ENCODE results near the gene CEP89.

CEP89 gene

GRCh38 chr19:32861596-32861995 is 110.2 kb downstream of the CEP89 start:
- Histone ChIP-seq H2AK5ac (ENCODE audit: low read depth, low read length) (no peak overlapping the region), H2AFZ (ENCODE audit: low read length) (no peak overlapping the region)
- WGBS, 2 donors (ENCODE audit: extremely low coverage in 2 of 2, insufficient read length in 2 of 2, insufficient replicate concordance in 1 of 2), result no CpG with 5 or more reads among the region's 3 CpGs

DNA sequence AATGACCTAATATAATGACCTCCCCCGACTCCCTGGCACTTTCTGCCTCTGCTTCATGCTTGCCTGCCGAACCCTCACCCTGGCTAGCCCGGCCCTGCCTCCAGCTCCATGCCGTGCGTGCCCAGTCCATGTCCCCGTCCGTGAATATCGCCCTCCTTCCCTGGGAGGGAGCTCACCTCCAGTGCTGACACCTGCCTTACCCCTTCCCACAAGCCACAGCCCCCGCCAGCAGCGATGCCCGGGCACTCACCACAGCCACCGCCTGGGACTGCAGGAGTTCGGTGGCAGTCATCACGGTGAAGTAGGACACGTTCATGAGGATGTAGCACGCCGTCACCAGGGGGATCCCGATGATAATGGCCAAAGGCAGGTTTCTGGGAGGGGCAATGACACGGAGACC is 112.2 kb downstream of the CEP89 start:
- H3K18ac ChIP-seq (ENCODE audit: low read length), result peak overlapping the region; percentile 27
- no peak overlapping the region for H4K91ac ChIP-seq (ENCODE audit: low read depth, low read length, poor library complexity)
- H2BK12ac ChIP-seq (ENCODE audit: low read length), result no peak overlapping the region
- no peak overlapping the region for H3K4me3 ChIP-seq (ENCODE audit: low read length in 2 of 2)
- no peaks in the 10 kb centered on the region for H3K27me3 ChIP-seq (ENCODE audit: control insufficient read depth in 3 of 3, insufficient read depth in 3 of 3, low read depth in 1 of 3, low read length in 3 of 3)
- no CpG with 5 or more reads among the region's 19 CpGs for WGBS, 2 donors (ENCODE audit: extremely low coverage in 2 of 2, insufficient read length in 2 of 2, insufficient replicate concordance in 1 of 2)
- no peak overlapping the region for H2BK15ac ChIP-seq (ENCODE audit: low read length)
- no peaks in the 10 kb centered on the region for H3K4me1 ChIP-seq (ENCODE audit: control insufficient read depth in 2 of 2, insufficient read depth in 1 of 2, low read depth in 1 of 2, low read length in 2 of 2)
- no peak overlapping the region for H2BK120ac ChIP-seq (ENCODE audit: low read depth, low read length)
- peak overlapping the region; percentile 78 for H3K9ac ChIP-seq (ENCODE audit: low read depth, low read length, poor library complexity)
- no peak overlapping the region for H4K8ac ChIP-seq (ENCODE audit: low read depth, low read length)
- H3K27ac ChIP-seq (replicated peaks; ENCODE audit: low read length), result no peak overlapping the region
- peak overlapping the region; percentile 75 for H3K14ac ChIP-seq (ENCODE audit: low read length)
- peak overlapping the region; percentile 28 for H2AK5ac ChIP-seq (ENCODE audit: low read depth, low read length)
- no peak for DNase-seq (ENCODE audit: low spot score)
- peak overlapping the region; percentile 93 for H3K23ac ChIP-seq (ENCODE audit: low read depth, low read length, poor library complexity)
- no peaks in the 10 kb centered on the region for H3K36me3 ChIP-seq (replicated peaks in 1 of 2; ENCODE audit: control insufficient read depth in 2 of 2, insufficient read depth in 2 of 2, low read length in 2 of 2)
- no peak overlapping the region for H2BK5ac ChIP-seq (ENCODE audit: low read length)
- no peak overlapping the region for H3K4ac ChIP-seq (ENCODE audit: low read length)
- H3K79me1 ChIP-seq (ENCODE audit: low read depth, low read length), result no peaks in the 10 kb centered on the region
- no peaks in the 10 kb centered on the region for H3K9me3 ChIP-seq (replicated peaks in 1 of 2; ENCODE audit: control insufficient read depth in 2 of 2, insufficient read depth in 1 of 2, low read depth in 1 of 2, low read length in 2 of 2)
- no peak overlapping the region for H2AFZ ChIP-seq (ENCODE audit: low read length)
- H3K4me2 ChIP-seq (ENCODE audit: insufficient read depth, low read length, poor library complexity, severe bottlenecking), result no peak overlapping the region

More at GRCh38 chr19:32861596-32861995, 110.2 kb downstream of the CEP89 start:
- Histone ChIP-seq H4K8ac (ENCODE audit: low read depth, low read length) (no peak overlapping the region), H3K4ac (ENCODE audit: low read length) (no peak overlapping the region), H3K4me1 (ENCODE audit: control insufficient read depth in 2 of 2, insufficient read depth in 1 of 2, low read depth in 1 of 2, low read length in 2 of 2) (no peaks in the 10 kb centered on the region), H3K9ac (ENCODE audit: low read depth, low read length, poor library complexity) (no peak overlapping the region), H3K36me3 (replicated peaks in 1 of 2; ENCODE audit: control insufficient read depth in 2 of 2, insufficient read depth in 2 of 2, low read length in 2 of 2) (no peaks in the 10 kb centered on the region), H3K18ac (ENCODE audit: low read length) (no peak overlapping the region), H3K27ac (replicated peaks; ENCODE audit: low read length) (no peak overlapping the region), H4K91ac (ENCODE audit: low read depth, low read length, poor library complexity) (no peak overlapping the region), H3K14ac (ENCODE audit: low read length) (no peak overlapping the region), H2BK5ac (ENCODE audit: low read length) (no peak overlapping the region), H3K79me1 (ENCODE audit: low read depth, low read length) (no peaks in the 10 kb centered on the region), H3K23ac (ENCODE audit: low read depth, low read length, poor library complexity) (no peak overlapping the region), H2BK15ac (ENCODE audit: low read length) (no peak overlapping the region), H3K4me2 (ENCODE audit: insufficient read depth, low read length, poor library complexity, severe bottlenecking) (no peak overlapping the region), H2BK12ac (ENCODE audit: low read length) (no peak overlapping the region), H3K4me3 (ENCODE audit: low read length in 2 of 2) (no peak overlapping the region), H3K27me3 (ENCODE audit: control insufficient read depth in 3 of 3, insufficient read depth in 3 of 3, low read depth in 1 of 3, low read length in 3 of 3) (no peaks in the 10 kb centered on the region), H3K9me3 (replicated peaks in 1 of 2; ENCODE audit: control insufficient read depth in 2 of 2, insufficient read depth in 1 of 2, low read depth in 1 of 2, low read length in 2 of 2) (no peaks in the 10 kb centered on the region), H2BK120ac (ENCODE audit: low read depth, low read length) (no peak overlapping the region)
- no peak for DNase-seq (ENCODE audit: low spot score)

DNA sequence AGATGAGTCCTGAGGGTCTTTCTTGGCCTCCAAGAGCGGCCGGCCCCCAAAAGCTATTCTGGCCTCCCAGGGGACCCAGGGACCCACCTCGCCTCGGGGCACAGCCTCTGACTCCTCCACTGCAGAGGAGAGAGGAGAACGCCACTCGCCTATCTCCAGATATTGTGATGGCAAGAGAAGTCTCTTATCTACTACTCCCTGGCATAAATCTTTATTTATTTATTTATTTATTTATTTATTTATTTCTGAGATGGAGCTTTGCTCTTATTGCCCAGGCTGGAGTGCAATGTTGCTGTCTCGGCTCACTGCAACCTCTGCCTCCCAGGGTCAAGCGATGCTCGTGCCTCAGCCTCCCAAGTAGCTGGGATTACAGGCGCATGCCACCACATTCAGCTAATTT is 113.2 kb downstream of the CEP89 start:
- Histone ChIP-seq H3K18ac (ENCODE audit: low read length) (no peak overlapping the region), H2AFZ (ENCODE audit: low read length) (no peak overlapping the region), H4K8ac (ENCODE audit: low read depth, low read length) (no peak overlapping the region), H3K4me3 (ENCODE audit: low read length in 2 of 2) (no peak overlapping the region), H4K91ac (ENCODE audit: low read depth, low read length, poor library complexity) (no peak overlapping the region), H3K9me3 (replicated peaks in 1 of 2; ENCODE audit: control insufficient read depth in 2 of 2, insufficient read depth in 1 of 2, low read depth in 1 of 2, low read length in 2 of 2) (no peaks in the 10 kb centered on the region), H3K4me1 (ENCODE audit: control insufficient read depth in 2 of 2, insufficient read depth in 1 of 2, low read depth in 1 of 2, low read length in 2 of 2) (no peaks in the 10 kb centered on the region), H2BK12ac (ENCODE audit: low read length) (no peak overlapping the region), H3K4ac (ENCODE audit: low read length) (no peak overlapping the region), H3K4me2 (ENCODE audit: insufficient read depth, low read length, poor library complexity, severe bottlenecking) (no peak overlapping the region), H2BK120ac (ENCODE audit: low read depth, low read length) (no peak overlapping the region), H3K23ac (ENCODE audit: low read depth, low read length, poor library complexity) (no peak overlapping the region), H3K14ac (ENCODE audit: low read length) (no peak overlapping the region), H3K9ac (ENCODE audit: low read depth, low read length, poor library complexity) (no peak overlapping the region), H2BK15ac (ENCODE audit: low read length) (no peak overlapping the region), H3K27me3 (ENCODE audit: control insufficient read depth in 3 of 3, insufficient read depth in 3 of 3, low read depth in 1 of 3, low read length in 3 of 3) (no peaks in the 10 kb centered on the region), H3K27ac (replicated peaks; ENCODE audit: low read length) (no peak overlapping the region), H2BK5ac (ENCODE audit: low read length) (no peak overlapping the region), H3K79me1 (ENCODE audit: low read depth, low read length) (no peaks in the 10 kb centered on the region), H2AK5ac (ENCODE audit: low read depth, low read length) (no peak overlapping the region), H3K36me3 (replicated peaks in 1 of 2; ENCODE audit: control insufficient read depth in 2 of 2, insufficient read depth in 2 of 2, low read length in 2 of 2) (no peaks in the 10 kb centered on the region)
- no CpG with 5 or more reads among the region's 10 CpGs for WGBS, 2 donors (ENCODE audit: extremely low coverage in 2 of 2, insufficient read length in 2 of 2, insufficient replicate concordance in 1 of 2)
- DNase-seq (ENCODE audit: low spot score), result no peak

- Histone ChIP-seq H2AFZ (ENCODE audit: low read length) (peak overlapping the region; percentile 35), H3K4ac (ENCODE audit: low read length) (no peak overlapping the region), H3K36me3 (replicated peaks in 1 of 2; ENCODE audit: control insufficient read depth in 2 of 2, insufficient read depth in 2 of 2, low read length in 2 of 2) (no peaks in the 10 kb centered on the region), H3K18ac (ENCODE audit: low read length) (no peak overlapping the region), H3K27me3 (ENCODE audit: control insufficient read depth in 3 of 3, insufficient read depth in 3 of 3, low read depth in 1 of 3, low read length in 3 of 3) (no peaks in the 10 kb centered on the region), H3K23ac (ENCODE audit: low read depth, low read length, poor library complexity) (no peak overlapping the region), H2BK5ac (ENCODE audit: low read length) (no peak overlapping the region), H3K79me1 (ENCODE audit: low read depth, low read length) (no peaks in the 10 kb centered on the region), H3K4me3 (ENCODE audit: low read length in 2 of 2) (no peak overlapping the region), H3K9me3 (replicated peaks in 1 of 2; ENCODE audit: control insufficient read depth in 2 of 2, insufficient read depth in 1 of 2, low read depth in 1 of 2, low read length in 2 of 2) (no peaks in the 10 kb centered on the region), H2AK5ac (ENCODE audit: low read depth, low read length) (no peak overlapping the region), H2BK15ac (ENCODE audit: low read length) (no peak overlapping the region), H2BK120ac (ENCODE audit: low read depth, low read length) (no peak overlapping the region), H3K4me1 (ENCODE audit: control insufficient read depth in 2 of 2, insufficient read depth in 1 of 2, low read depth in 1 of 2, low read length in 2 of 2) (no peaks in the 10 kb centered on the region), H4K91ac (ENCODE audit: low read depth, low read length, poor library complexity) (no peak overlapping the region), H3K9ac (ENCODE audit: low read depth, low read length, poor library complexity) (no peak overlapping the region), H2BK12ac (ENCODE audit: low read length) (no peak overlapping the region), H3K14ac (ENCODE audit: low read length) (no peak overlapping the region), H3K27ac (replicated peaks; ENCODE audit: low read length) (no peak overlapping the region), H3K4me2 (ENCODE audit: insufficient read depth, low read length, poor library complexity, severe bottlenecking) (no peak overlapping the region), H4K8ac (ENCODE audit: low read depth, low read length) (no peak overlapping the region)
- no peak for DNase-seq (ENCODE audit: low spot score)
- WGBS, 2 donors (ENCODE audit: extremely low coverage in 2 of 2, insufficient read length in 2 of 2, insufficient replicate concordance in 1 of 2), result no CpG with 5 or more reads among the region's 13 CpGs
These were observed 113.6 kb downstream of the CEP89 start for GRCh38 chr19:32858155-32858554.

All from neuronal stem cell (in vitro differentiated cells).